ENCODE data around the gene FGD4. TPM values are rescaled to one million over a fixed set of nuclear protein-coding genes. Genes with fewer than 3 reads are reported as not detected.

FGD4 gene
- 10.7 TPM for polyA plus RNA-seq (2013, experiment 1 of 2)
- polyA plus RNA-seq (2013, experiment 2 of 2) = 12.5 TPM

- H3K18ac ChIP-seq (ENCODE audit: low read length) = peak within 1 kb of the TSS; percentile 94
- H3K27ac ChIP-seq (replicated peaks; ENCODE audit: low read length) = peak within 1 kb of the TSS; percentile 66
- no peaks in the 10 kb centered on the region for H3K9me3 ChIP-seq (replicated peaks in 1 of 2; ENCODE audit: control insufficient read depth in 2 of 2, insufficient read depth in 1 of 2, low read depth in 1 of 2, low read length in 2 of 2)
- peak within 1 kb of the TSS; percentile 73 for H2BK12ac ChIP-seq (ENCODE audit: low read length)
- peaks cover 1 to 9% of the 10 kb centered on the region in 2 donors for H3K4me1 ChIP-seq (ENCODE audit: control insufficient read depth in 2 of 2, insufficient read depth in 1 of 2, low read depth in 1 of 2, low read length in 2 of 2)
- H2AFZ ChIP-seq (ENCODE audit: low read length) = peak within 1 kb of the TSS; percentile 100
- no peak within 1 kb of the TSS for H2BK120ac ChIP-seq (ENCODE audit: low read depth, low read length)
- H3K36me3 ChIP-seq (replicated peaks in 1 of 2; ENCODE audit: control insufficient read depth in 2 of 2, insufficient read depth in 2 of 2, low read length in 2 of 2) = no peaks in the 10 kb centered on the region
- peak within 1 kb of the TSS; percentile 43 for H4K8ac ChIP-seq (ENCODE audit: low read depth, low read length)
- WGBS, 2 donors (ENCODE audit: extremely low coverage in 2 of 2, insufficient read length in 2 of 2, insufficient replicate concordance in 1 of 2) = no CpG with 5 or more reads among the region's 82 CpGs
- peak within 1 kb of the TSS; percentile 96 for H2BK5ac ChIP-seq (ENCODE audit: low read length)
- H3K27me3 ChIP-seq (ENCODE audit: control insufficient read depth in 3 of 3, insufficient read depth in 3 of 3, low read depth in 1 of 3, low read length in 3 of 3) = peaks cover 0 to 11% (median 7%) of the 10 kb centered on the region in 3 experiments
- H3K4me2 ChIP-seq (ENCODE audit: insufficient read depth, low read length, poor library complexity, severe bottlenecking) = peak within 1 kb of the TSS; percentile 96
- H3K9ac ChIP-seq (ENCODE audit: low read depth, low read length, poor library complexity) = peak within 1 kb of the TSS; percentile 93
- DNase-seq (ENCODE audit: low spot score) = peak; percentile 86
- peak within 1 kb of the TSS; percentile 71 to 83 for H3K4me3 ChIP-seq (ENCODE audit: low read length in 2 of 2)
- no peak within 1 kb of the TSS for H2BK15ac ChIP-seq (ENCODE audit: low read length)
- H3K79me1 ChIP-seq (ENCODE audit: low read depth, low read length) = peaks cover 2% of the 10 kb centered on the region
- no peak within 1 kb of the TSS for H4K91ac ChIP-seq (ENCODE audit: low read depth, low read length, poor library complexity)
- peak within 1 kb of the TSS; percentile 99 for H3K23ac ChIP-seq (ENCODE audit: low read depth, low read length, poor library complexity)
- no peak within 1 kb of the TSS for H2AK5ac ChIP-seq (ENCODE audit: low read depth, low read length)
- peak within 1 kb of the TSS; percentile 94 for H3K14ac ChIP-seq (ENCODE audit: low read length)
- no peak within 1 kb of the TSS for H3K4ac ChIP-seq (ENCODE audit: low read length)
Observed at GRCh38 chr12:32399370-32400113, at the start of gene FGD4. Gene FGD4 (plus strand): TSS chr12:32399558.

- Histone ChIP-seq H4K91ac (ENCODE audit: low read depth, low read length, poor library complexity) (no peak overlapping the region), H2BK120ac (ENCODE audit: low read depth, low read length) (no peak overlapping the region), H3K36me3 (replicated peaks in 1 of 2; ENCODE audit: control insufficient read depth in 2 of 2, insufficient read depth in 2 of 2, low read length in 2 of 2) (no peaks in the 10 kb centered on the region), H2BK12ac (ENCODE audit: low read length) (no peak overlapping the region), H3K4me1 (ENCODE audit: control insufficient read depth in 2 of 2, insufficient read depth in 1 of 2, low read depth in 1 of 2, low read length in 2 of 2) (no peaks in the 10 kb centered on the region), H3K9ac (ENCODE audit: low read depth, low read length, poor library complexity) (no peak overlapping the region), H3K18ac (ENCODE audit: low read length) (no peak overlapping the region), H3K27me3 (ENCODE audit: control insufficient read depth in 3 of 3, insufficient read depth in 3 of 3, low read depth in 1 of 3, low read length in 3 of 3) (no peaks in the 10 kb centered on the region), H3K27ac (replicated peaks; ENCODE audit: low read length) (no peak overlapping the region), H2BK15ac (ENCODE audit: low read length) (no peak overlapping the region), H2BK5ac (ENCODE audit: low read length) (no peak overlapping the region), H3K9me3 (replicated peaks in 1 of 2; ENCODE audit: control insufficient read depth in 2 of 2, insufficient read depth in 1 of 2, low read depth in 1 of 2, low read length in 2 of 2) (no peaks in the 10 kb centered on the region), H2AFZ (ENCODE audit: low read length) (no peak overlapping the region), H3K4me3 (ENCODE audit: low read length in 2 of 2) (no peak overlapping the region), H3K23ac (ENCODE audit: low read depth, low read length, poor library complexity) (no peak overlapping the region), H3K4me2 (ENCODE audit: insufficient read depth, low read length, poor library complexity, severe bottlenecking) (no peak overlapping the region), H3K79me1 (ENCODE audit: low read depth, low read length) (no peaks in the 10 kb centered on the region), H3K14ac (ENCODE audit: low read length) (no peak overlapping the region), H3K4ac (ENCODE audit: low read length) (no peak overlapping the region), H4K8ac (ENCODE audit: low read depth, low read length) (no peak overlapping the region), H2AK5ac (ENCODE audit: low read depth, low read length) (no peak overlapping the region)
- DNase-seq (ENCODE audit: low spot score) = no peak
- no CpG with 5 or more reads among the region's 1 CpG for whole genome bisulfite sequencing, 2 donors (ENCODE audit: extremely low coverage in 2 of 2, insufficient read length in 2 of 2, insufficient replicate concordance in 1 of 2)
Observed at GRCh38 chr12:32353540-32353939, 45.8 kb upstream of the FGD4 start.

GRCh38 chr12:32357601-32358249 is 41.6 kb upstream of the FGD4 start:
- no peak for DNase-seq (ENCODE audit: low spot score)
- no peaks in the 10 kb centered on the region for H3K27me3 ChIP-seq (ENCODE audit: control insufficient read depth in 3 of 3, insufficient read depth in 3 of 3, low read depth in 1 of 3, low read length in 3 of 3)
- no CpG with 5 or more reads among the region's 8 CpGs for WGBS, 2 donors (ENCODE audit: extremely low coverage in 2 of 2, insufficient read length in 2 of 2, insufficient replicate concordance in 1 of 2)

GRCh38 chr12:32360956-32361355 is 38.4 kb upstream of the FGD4 start:
- no peak overlapping the region for H4K8ac ChIP-seq (ENCODE audit: low read depth, low read length)
- H3K4me2 ChIP-seq (ENCODE audit: insufficient read depth, low read length, poor library complexity, severe bottlenecking) = no peak overlapping the region
- H2AK5ac ChIP-seq (ENCODE audit: low read depth, low read length) = no peak overlapping the region
- no peak overlapping the region for H2BK120ac ChIP-seq (ENCODE audit: low read depth, low read length)
- no peak overlapping the region for H2BK5ac ChIP-seq (ENCODE audit: low read length)
- no peak overlapping the region for H2BK12ac ChIP-seq (ENCODE audit: low read length)
- no peak overlapping the region for H3K23ac ChIP-seq (ENCODE audit: low read depth, low read length, poor library complexity)
- no peak overlapping the region for H2AFZ ChIP-seq (ENCODE audit: low read length)
- DNase-seq (ENCODE audit: low spot score) = no peak
- no peak overlapping the region for H3K4ac ChIP-seq (ENCODE audit: low read length)
- no peaks in the 10 kb centered on the region for H3K36me3 ChIP-seq (replicated peaks in 1 of 2; ENCODE audit: control insufficient read depth in 2 of 2, insufficient read depth in 2 of 2, low read length in 2 of 2)
- no peaks in the 10 kb centered on the region for H3K9me3 ChIP-seq (replicated peaks in 1 of 2; ENCODE audit: control insufficient read depth in 2 of 2, insufficient read depth in 1 of 2, low read depth in 1 of 2, low read length in 2 of 2)
- no peak overlapping the region for H3K18ac ChIP-seq (ENCODE audit: low read length)
- H2BK15ac ChIP-seq (ENCODE audit: low read length) = no peak overlapping the region
- H3K27ac ChIP-seq (replicated peaks; ENCODE audit: low read length) = no peak overlapping the region
- H3K27me3 ChIP-seq (ENCODE audit: control insufficient read depth in 3 of 3, insufficient read depth in 3 of 3, low read depth in 1 of 3, low read length in 3 of 3) = no peaks in the 10 kb centered on the region
- H4K91ac ChIP-seq (ENCODE audit: low read depth, low read length, poor library complexity) = no peak overlapping the region
- no CpG with 5 or more reads among the region's 6 CpGs for WGBS, 2 donors (ENCODE audit: extremely low coverage in 2 of 2, insufficient read length in 2 of 2, insufficient replicate concordance in 1 of 2)
- no peak overlapping the region for H3K4me3 ChIP-seq (ENCODE audit: low read length in 2 of 2)
- no peak overlapping the region for H3K14ac ChIP-seq (ENCODE audit: low read length)
- no peaks in the 10 kb centered on the region for H3K79me1 ChIP-seq (ENCODE audit: low read depth, low read length)
- H3K4me1 ChIP-seq (ENCODE audit: control insufficient read depth in 2 of 2, insufficient read depth in 1 of 2, low read depth in 1 of 2, low read length in 2 of 2) = no peaks in the 10 kb centered on the region
- H3K9ac ChIP-seq (ENCODE audit: low read depth, low read length, poor library complexity) = no peak overlapping the region

More at GRCh38 chr12:32357601-32358249, 41.6 kb upstream of the FGD4 start:
- Histone ChIP-seq H3K4me3 (ENCODE audit: low read length in 2 of 2) (no peak overlapping the region), H3K36me3 (replicated peaks in 1 of 2; ENCODE audit: control insufficient read depth in 2 of 2, insufficient read depth in 2 of 2, low read length in 2 of 2) (no peaks in the 10 kb centered on the region), H2AK5ac (ENCODE audit: low read depth, low read length) (no peak overlapping the region), H3K4me1 (ENCODE audit: control insufficient read depth in 2 of 2, insufficient read depth in 1 of 2, low read depth in 1 of 2, low read length in 2 of 2) (no peaks in the 10 kb centered on the region), H3K4ac (ENCODE audit: low read length) (no peak overlapping the region), H3K18ac (ENCODE audit: low read length) (no peak overlapping the region), H2BK5ac (ENCODE audit: low read length) (no peak overlapping the region), H3K23ac (ENCODE audit: low read depth, low read length, poor library complexity) (no peak overlapping the region), H2BK120ac (ENCODE audit: low read depth, low read length) (no peak overlapping the region), H2BK12ac (ENCODE audit: low read length) (no peak overlapping the region), H3K4me2 (ENCODE audit: insufficient read depth, low read length, poor library complexity, severe bottlenecking) (no peak overlapping the region), H3K9me3 (replicated peaks in 1 of 2; ENCODE audit: control insufficient read depth in 2 of 2, insufficient read depth in 1 of 2, low read depth in 1 of 2, low read length in 2 of 2) (no peaks in the 10 kb centered on the region), H4K8ac (ENCODE audit: low read depth, low read length) (no peak overlapping the region), H3K79me1 (ENCODE audit: low read depth, low read length) (no peaks in the 10 kb centered on the region), H3K14ac (ENCODE audit: low read length) (no peak overlapping the region), H2AFZ (ENCODE audit: low read length) (no peak overlapping the region), H2BK15ac (ENCODE audit: low read length) (no peak overlapping the region), H3K27ac (replicated peaks; ENCODE audit: low read length) (no peak overlapping the region), H3K9ac (ENCODE audit: low read depth, low read length, poor library complexity) (no peak overlapping the region), H4K91ac (ENCODE audit: low read depth, low read length, poor library complexity) (no peak overlapping the region)

Data from neuronal stem cell (in vitro differentiated cells).